IPS DF 4.7 (cell line): Measurements from ENCODE around the gene HIPK3.
"Not testable (repeated sequence)": the region's sequence is repeated elsewhere in the genome, so short reads cannot be mapped to it uniquely, and the experiment has no call there.

Source experiments
- DNase-seq: peaks from one replicate; pipeline ENCODE4 v3.0.0-alpha.2; 2013; ENCODE audit warnings: low spot score; ENCODE audit errors: extremely low read depth

Gene HIPK3

GRCh38 chr11:33358150-33358831, 101.1 kb downstream of the HIPK3 start:
- DNase-seq, result no peak

GRCh38 chr11:33360642-33361041, 103.5 kb downstream of the HIPK3 start:
- DNase-seq, result no peak

GRCh38 chr11:33362051-33362910, 105.1 kb downstream of the HIPK3 start:
- no peak for DNase-seq

GRCh38 chr11:33366918-33367317, 109.7 kb downstream of the HIPK3 start:
- no peak for DNase-seq

- not testable (repeated sequence) for DNase-seq
Measured at GRCh38 chr11:33368475-33368874, 111.3 kb downstream of the HIPK3 start.

- DNase-seq, result no peak
Measured at GRCh38 chr11:33368931-33369330, 111.8 kb downstream of the HIPK3 start.

DNA sequence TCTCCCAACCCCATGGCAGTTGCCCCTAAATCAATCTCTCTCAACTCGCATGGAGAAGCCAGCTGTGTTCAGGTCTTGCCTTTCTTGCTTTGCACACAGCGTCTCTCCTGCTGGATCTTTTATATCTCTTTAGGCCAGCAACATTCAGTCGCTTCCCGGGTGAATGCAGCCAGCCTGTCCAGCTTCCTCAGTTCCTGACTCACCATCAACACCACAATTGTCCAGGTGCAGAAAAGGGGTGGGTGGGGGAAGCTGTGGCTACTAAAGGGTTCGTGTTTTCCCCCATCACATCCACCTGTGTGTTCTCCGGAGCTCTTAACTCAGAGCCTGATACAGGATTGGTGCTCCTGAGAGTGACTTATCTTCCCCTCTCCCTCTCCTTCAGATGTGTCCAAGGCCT, 116.5 kb downstream of the HIPK3 start:
- DNase-seq, result no peak

- no peak for DNase-seq
Measured at GRCh38 chr11:33375236-33375635, 118.1 kb downstream of the HIPK3 start.

- no peak for DNase-seq
Measured at GRCh38 chr11:33375688-33376311, 118.6 kb downstream of the HIPK3 start, which contains the start of gene KIAA1549L. Gene KIAA1549L (plus strand): TSS chr11:33376108.

DNA sequence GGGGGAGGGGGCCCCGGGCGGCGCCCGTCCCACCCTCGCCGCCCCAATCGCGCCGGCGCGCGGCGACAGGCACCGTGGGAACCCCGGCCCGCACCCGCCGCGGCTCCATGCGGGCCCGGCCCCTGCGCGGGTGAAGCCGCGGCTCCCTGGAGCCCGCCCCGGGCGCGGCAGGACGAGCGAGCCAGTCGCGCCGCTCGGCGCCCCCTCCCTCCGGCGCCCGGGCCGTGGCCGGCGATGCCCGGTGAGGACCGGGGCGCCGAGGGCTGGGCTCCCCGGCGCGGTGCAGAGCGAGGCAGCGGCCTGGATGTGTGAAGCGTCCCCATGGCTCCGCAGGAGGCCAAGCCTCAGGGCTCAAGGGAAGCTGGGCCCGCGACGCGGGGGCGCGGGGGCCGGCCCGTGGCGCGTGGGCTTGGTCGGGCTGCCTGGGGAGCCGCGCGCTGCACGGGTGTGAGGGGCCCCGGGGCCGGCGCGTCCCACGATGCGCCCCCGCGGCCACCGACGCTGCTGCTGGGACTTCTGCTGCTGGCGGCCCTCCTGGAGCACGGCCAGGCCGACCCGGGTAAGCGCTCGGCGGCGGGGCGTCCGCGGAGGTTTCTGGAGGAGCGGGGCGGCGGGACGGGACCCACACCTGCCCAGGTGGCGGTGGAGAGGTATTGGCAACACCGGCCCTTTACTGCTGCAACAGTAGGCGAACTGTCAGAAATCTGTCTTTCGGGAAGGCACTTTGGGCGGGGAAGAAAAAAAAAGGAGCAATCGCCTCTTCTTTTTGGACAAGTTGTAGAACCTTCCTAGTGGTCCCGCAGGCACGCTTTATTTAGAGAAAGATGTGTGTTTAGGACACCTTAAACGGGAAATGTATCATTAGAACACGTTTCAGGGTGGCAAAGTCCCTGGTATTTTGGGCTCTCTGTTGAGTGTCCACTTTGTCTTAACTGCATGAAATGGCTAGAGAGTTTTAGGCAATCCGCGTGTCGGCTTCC, 119.4 kb downstream of the HIPK3 start:
- DNase-seq, result no peak

DNA sequence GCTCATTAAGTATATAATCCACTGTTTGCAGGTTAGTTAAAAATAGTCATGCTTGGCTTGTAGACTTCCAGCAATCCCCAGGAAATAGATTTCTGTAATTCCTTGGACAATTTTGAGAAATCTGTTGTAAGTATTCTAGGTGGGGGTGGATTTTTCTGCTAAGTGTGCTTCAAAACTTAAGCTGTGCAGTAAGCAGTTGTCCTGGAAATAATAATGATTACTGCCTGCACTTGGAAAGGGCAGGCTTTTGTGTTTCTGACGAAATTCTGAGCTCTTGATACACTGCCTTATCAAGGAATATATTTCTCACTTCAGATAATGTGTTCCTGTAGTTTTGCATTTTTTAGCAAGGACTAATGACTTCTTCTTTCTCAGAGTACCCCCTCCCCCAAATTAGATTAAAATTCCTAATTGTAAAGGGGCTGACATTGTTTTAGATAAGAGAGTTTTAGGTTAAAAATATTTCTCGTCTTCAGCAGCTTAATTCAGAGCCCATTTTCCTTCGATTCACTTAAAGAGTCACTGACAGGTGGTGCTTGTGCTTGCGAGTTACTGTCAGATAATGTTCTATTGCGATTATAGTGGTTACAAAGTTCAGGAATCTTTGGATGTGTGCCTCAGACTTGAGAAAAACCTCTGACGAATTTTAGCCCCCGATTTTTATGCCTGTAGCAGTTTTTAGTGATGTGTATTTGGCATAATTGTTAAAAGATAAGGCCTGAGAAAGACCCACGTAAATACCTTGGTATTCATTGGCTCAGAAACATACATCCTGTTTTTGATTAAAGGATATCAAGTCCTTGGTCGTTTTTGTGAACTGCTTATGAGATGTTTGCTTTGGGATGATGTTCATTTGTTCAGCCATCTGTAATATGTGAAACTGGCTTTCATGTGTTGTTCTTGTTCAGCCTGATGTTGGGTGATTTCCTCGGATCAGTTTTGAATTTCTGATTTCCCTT, 120.5 kb downstream of the HIPK3 start:
- no peak for DNase-seq

GRCh38 chr11:33379947-33380346, 122.8 kb downstream of the HIPK3 start:
- DNase-seq, result no peak

- no peak for DNase-seq
Measured at GRCh38 chr11:33383075-33383919, 126.1 kb downstream of the HIPK3 start.

- no peak for DNase-seq
Measured at GRCh38 chr11:33383920-33384209, 126.7 kb downstream of the HIPK3 start.

- no peak for DNase-seq
Measured at GRCh38 chr11:33384220-33384619, 127.0 kb downstream of the HIPK3 start.

DNA sequence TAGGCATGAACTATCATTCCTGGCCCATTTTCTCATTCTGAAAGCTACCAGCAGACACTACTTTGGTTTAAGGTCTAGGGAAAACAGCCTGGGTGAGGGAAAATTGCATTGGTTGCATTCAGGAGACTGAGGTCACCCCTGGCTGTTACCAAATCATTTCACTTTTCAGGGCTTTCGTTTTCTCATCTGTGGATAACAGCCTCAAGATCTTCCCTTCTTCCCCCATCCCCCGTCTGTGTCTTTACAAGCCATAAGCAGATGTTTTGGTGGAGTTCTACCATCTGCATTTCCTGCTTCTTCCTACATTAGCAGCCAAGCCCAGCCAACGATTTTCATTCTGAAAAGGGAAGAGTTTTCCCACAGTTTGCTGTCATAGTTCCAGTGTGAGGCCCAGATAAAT, 130.4 kb downstream of the HIPK3 start:
- no peak for DNase-seq

DNA sequence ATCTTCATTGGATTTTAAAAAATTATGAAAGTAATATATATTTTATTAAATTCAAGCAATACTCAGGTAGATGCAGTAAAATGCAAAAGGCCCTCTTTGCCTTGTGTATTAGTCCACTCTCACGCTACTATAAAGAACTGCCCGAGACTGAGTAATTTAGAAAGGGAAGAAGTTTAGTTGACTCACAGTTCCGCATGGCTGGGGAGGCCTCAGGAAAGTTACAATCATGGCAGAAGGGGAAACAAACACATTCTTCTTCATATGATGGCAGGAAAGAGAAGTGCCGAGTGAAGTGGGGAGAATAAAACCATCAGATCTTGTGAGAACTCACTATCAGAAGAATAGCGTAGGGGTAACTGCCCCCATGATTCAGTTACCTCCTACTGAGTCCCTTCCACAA, 130.8 kb downstream of the HIPK3 start:
- no peak for DNase-seq

DNA sequence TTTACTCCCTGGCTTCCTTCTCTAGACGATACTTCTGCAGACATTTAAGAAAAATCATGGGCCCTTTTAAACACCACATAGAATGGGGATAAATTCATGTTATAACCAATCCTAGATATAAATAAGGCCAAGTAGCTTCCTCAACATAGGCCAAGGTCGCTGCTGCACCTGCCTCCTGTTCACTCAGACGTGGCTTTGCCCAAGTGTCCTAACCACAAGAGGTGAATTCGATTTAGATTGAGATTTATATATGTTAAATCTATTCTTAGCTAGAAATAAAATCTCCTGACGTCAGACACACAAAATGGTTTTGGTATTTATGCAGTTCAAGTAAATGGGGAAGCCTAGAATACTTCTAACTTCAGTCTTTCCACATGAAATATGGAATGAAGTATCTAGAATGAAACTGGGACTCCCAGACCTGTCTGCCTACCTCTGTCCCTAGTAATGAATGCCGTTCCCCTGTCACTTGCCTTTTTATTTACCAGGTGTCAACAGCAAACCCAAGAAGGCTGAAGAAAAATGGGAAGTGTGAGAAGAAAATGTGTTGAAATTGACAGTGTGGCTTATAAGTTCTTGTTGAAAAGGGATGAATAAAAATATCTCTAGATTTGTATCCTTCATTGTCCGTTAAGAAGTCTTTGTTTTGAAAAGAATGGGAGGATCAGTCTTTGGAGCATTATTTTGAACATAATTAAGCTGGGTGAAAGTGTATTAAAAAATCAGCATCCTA, 131.8 kb downstream of the HIPK3 start:
- DNase-seq, result no peak

DNA sequence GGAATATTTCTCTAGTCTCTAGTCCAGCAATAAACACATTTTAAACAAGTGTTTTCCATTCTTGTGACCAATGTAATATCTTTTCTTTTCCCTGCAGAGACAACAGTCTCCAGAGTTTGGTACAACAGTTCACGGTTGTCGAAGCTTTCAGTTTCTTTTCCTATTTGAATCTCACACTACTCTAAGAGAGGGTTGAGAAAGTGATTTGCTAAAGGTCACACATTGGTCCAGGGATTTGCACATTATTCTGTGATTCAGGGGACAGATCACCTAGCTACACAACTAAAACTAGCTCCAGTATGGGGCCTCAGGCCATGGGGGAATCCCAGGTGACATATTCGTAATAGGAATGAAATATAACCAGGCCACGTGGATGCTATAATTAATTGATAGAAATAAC, 132.5 kb downstream of the HIPK3 start:
- DNase-seq, result no peak
